Measurements from ENCODE around the gene GSTK1.

- TF ChIP-seq CTCF (conservative IDR thresholded peaks at IDR 0.05): no peak
- TF ChIP-seq ZFX (IDR thresholded peaks at IDR 0.05): no peak
These were observed 23.4 kb upstream of the GSTK1 start for GRCh38 chr7:143239813-143240212.

Measured in C4-2B (cell line).